ENCODE data around the gene ASGR1.
"Not testable (repeated sequence)": the region's sequence is repeated elsewhere in the genome, so short reads cannot be mapped to it uniquely, and the experiment has no call there.

The ASGR1 gene

DNA sequence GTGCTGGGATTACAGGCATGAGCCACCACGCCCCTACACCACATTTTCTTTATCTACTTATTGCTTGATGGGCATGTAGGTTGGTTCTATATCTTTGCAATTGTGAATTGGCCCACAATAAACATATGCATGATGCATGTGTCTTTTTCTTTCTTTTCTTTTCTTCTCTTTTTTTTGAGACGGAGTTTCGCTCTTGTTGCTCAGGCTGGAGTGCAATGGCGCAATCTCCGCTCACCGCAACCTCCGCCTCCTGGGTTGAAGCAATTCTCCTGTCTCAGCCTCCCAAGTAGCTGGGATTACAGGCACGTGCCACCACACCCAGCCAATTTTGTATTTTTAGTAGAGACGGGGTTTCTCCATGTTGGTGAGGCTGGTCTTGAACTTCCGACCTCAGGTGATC, 20.7 kb downstream of the ASGR1 start:
- not testable (repeated sequence) for DNase-seq (ENCODE audit: low read depth)

- DNase-seq (ENCODE audit: low read depth), result no peak
Measured at GRCh38 chr17:7156342-7156940, 22.7 kb downstream of the ASGR1 start.

DNA sequence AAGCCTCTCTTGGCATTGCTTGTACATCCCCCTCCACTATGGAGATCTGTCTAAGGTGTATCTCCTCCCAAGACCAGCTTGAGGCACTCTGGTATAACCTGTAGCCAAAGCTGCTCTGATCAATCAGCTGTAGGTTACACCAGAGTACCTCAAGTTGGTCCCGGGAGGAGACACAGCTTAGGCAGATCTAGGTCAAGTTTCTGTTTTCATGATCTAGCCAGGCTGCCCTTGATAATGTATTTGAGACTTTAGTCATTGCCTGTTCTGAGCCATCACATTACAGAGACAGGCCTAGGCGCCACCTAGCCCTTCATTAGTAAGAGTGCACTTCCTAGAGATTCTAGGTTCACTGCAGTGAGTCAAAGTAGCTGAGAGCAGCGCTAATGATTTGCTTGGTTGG, 31.4 kb downstream of the ASGR1 start:
- no peak for DNase-seq (ENCODE audit: low read depth)

DNA sequence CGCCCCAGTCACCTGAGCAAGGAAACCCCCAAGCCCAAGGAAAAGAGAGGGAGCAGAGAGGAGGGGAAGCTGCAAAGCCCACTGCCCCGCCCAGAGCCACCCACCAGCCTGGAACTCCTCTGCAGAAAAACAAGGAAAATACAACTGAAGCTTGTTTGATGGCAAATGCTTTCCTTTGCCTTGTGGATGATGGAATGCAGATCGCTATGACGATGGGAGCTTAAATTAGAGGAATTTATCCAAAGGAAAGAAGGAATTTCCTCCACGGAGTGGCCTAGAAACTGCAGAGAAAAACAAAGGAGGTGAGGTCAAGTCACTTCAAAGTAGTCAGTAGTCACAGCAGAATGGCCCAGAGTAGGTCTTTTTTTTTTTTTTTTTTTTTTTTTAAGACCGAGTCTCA, 33.1 kb downstream of the ASGR1 start:
- DNase-seq (ENCODE audit: low read depth), result no peak

DNA sequence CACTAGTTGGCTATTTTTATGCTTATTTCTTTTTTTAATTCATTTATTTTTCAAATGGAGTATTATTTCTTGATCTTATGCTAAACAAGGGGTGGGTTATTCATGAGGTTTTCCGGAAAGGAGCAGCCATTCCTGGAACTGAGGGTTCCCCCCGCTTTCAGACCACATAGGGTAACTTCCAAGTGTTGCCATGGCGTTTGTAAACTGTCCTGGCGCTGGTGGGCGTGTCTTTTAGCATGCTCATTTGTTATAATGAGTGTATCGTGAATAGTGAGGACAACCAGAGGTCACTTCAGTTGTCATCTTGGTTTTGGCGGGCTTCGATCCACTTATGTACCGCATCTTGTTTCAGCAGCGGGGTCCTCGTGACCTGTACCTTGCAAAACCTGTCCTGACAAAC, 35.0 kb downstream of the ASGR1 start:
- DNase-seq (ENCODE audit: low read depth), result no peak

DNA sequence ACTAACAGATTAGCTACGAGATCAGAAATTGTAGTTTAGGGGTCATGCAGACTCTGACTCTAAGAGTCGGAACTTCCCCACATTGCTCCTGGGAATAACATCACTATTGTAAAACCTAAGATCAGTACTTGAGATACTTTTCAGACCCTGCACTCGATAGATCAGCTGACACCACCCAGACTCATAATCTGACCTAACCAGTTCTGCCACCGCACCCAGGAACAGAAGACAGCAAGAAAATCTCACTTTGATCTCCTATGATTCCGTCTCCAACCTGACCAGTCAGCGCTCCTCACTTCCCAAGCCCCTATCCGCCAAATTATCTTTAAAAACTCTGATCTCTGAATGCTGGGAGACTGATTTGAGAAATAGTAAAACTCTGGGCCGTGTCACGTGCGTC, 37.3 kb downstream of the ASGR1 start:
- no peak for DNase-seq (ENCODE audit: low read depth)

GRCh38 chr17:7139400-7139799, 39.8 kb downstream of the ASGR1 start:
- DNase-seq (ENCODE audit: low read depth), result no peak

DNA sequence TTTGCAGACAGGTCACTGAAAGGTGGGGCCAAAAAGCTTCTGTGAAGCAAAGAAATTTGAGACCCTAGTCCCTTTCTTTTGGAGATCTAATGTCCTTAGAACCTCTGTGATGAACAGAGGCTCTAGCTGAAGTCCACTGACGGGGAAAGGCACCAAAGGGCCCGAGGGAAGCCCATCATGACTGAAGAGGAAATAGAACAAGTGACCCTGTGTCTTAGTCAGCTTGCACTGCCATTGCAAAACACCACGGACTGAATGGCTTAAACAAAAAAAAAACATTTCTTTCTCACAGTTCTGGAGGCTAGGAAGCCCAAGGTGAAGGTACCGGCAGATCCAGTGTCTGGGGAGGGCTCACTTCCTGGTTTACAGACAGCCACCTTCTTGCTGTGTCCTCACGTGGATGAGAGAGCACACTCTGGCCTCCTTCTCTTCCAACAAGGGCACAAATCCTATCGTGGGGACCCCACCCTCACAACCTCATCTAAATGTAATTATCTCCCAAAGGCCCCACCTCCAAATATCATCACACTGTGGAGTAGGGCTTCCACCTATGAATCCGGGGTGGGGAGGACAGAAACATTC, 40.3 kb downstream of the ASGR1 start:
- no peak for DNase-seq (ENCODE audit: low read depth)

GRCh38 chr17:7137171-7137943, 41.8 kb downstream of the ASGR1 start:
- DNase-seq (ENCODE audit: low read depth), result no peak

GRCh38 chr17:7136266-7136877, 42.8 kb downstream of the ASGR1 start:
- peak; percentile 31 for DNase-seq (ENCODE audit: low read depth)

GRCh38 chr17:7133916-7134315, 45.3 kb downstream of the ASGR1 start:
- no peak for DNase-seq (ENCODE audit: low read depth)

DNA sequence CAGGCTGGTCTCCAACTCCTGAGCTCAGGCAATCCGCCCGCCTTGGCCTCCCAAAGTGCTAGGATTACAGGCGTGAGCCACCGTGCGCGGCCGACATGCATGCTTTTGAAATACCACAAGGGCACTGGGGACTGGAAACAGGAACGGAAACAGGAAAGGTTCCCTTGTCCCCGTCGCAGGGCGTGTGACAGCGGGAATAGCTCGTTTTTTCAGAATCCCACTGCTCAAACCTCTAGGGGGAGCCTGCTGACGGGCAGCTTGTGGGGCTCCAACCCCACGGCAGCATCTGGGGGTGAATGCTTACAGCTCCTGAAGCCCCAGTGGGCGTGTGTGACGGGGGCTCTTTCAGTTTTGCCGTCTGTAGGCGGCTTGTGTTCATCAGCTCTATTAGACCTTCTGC, 45.7 kb downstream of the ASGR1 start:
- no peak for DNase-seq (ENCODE audit: low read depth)

DNA sequence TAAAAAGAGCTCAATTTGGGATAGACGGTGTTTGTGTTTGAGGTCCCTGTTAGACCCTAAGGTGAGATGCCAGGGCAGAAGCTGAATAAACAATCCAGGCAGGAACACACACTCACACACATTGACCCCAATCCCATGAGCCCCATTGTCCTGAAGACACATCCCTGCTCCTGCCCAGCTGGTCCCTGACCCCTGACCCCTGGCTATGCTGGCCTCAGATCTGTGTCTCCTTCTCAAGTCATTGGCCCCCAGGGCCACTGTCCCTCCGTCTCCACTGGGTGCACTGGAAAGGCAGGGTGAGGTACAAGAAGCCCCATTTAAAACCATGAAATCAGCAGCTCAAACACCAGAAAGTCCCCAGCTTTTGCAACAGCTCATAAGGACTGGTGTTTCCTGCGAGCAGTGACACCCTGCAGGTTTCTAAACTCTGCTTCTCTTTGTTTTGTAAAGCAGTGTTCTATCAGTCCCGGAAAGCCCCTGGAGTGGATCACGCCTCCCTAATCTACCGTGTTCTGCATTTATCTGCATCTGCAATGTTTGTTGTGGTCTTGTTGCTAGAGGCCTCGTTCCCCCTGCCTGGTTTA, 46.6 kb downstream of the ASGR1 start:
- DNase-seq (ENCODE audit: low read depth), result no peak

DNA sequence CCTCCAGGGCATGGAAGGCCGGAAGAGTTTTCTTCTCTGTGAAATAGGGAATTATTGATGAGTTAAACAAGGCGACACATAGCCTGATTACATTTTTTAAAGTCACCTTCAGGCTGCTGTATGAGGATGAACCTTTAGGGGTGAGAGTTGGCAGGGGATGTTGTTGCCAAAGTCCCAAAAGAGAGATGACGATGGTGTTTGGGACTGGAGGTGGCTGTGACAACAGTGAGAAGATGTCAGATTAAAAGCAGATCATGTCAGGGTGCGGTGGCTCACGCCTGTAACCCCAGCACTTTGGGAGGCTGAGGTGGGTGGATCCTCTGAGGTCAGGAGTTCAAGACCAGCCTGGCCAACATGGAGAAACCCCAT, 47.8 kb downstream of the ASGR1 start:
- DNase-seq (ENCODE audit: low read depth), result no peak

DNA sequence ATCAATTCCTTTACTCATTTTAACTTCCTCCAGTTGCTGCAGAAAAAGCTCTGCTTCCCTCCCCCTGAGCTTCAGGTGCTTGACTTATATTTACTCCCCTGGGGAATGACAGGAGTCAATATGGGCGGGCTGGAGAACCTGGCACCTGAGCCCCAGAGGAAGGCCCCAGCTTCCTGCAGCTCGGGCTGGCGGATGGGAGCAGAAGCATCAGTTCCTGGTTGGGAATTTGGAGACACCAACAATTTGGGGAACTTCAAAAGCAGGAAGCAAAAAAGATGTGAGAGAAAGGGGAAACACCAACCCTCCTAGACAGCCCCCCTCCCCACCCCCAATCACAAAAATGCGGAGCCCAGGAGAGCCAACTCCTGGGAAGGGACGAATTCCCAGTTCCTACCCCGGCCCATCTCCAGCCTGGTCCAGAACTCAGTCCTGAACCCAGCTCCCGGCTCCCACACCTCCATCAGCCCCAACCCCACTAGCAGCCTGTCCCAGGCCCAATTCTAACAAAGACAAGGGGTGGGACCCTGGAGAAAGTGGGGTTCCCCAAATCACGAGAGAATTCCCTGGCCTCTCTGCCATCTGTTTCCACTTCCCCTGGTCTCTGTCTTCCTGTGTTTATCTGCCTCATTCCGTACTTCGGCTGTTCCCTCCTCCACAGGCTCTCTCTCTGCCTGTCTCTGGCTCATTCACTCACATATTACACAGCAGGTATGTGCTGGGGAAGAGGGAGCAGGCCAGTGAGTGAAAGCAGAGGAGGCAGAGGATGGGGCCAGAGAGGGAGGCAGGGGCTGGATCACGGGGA, 48.3 kb downstream of the ASGR1 start:
- DNase-seq (ENCODE audit: low read depth), result no peak

- no peak for DNase-seq (ENCODE audit: low read depth)
Measured at GRCh38 chr17:7129311-7129710, 49.9 kb downstream of the ASGR1 start.

DNA sequence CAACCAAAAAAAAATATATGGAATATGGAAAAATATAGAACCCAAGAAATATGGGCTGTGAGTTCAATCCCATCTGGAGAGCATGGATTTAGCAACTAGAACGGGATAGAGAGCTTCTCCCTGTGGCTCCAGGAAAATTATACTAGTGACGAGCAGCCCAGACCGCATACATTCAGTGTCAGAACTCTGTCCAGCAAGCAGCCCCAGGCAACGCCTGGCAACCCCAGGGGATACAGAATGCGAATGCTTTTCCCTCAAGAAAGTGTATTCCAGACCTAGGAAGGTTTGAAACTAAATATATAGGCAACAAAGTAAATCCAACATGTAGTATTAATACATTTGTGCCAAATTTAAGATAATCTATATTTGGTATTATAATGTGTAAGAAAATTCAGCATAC, 51.0 kb downstream of the ASGR1 start:
- no peak for DNase-seq (ENCODE audit: low read depth)

- DNase-seq (ENCODE audit: low read depth), result not testable (repeated sequence)
Measured at GRCh38 chr17:7127501-7127900, 51.7 kb downstream of the ASGR1 start.

DNA sequence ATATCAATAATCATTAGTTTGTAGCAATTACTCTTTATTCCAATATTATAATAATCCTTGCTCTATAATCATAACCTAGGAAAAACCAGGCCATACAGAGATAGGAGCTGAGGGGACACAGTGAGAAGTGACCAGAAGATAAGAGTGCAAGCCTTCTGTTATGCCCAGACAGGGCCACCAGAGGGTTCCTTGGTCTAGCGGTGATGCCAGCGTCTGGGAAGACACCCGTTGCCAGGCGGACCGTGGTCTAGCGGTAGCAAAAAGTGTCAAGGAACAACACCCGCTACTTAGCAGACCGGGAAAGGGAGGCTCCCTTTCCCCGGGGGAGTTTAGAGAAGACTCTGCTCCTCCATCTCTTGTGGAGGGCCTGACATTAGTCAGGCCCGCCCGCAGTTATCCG, 52.8 kb downstream of the ASGR1 start:
- DNase-seq (ENCODE audit: low read depth), result not testable (repeated sequence)

DNA sequence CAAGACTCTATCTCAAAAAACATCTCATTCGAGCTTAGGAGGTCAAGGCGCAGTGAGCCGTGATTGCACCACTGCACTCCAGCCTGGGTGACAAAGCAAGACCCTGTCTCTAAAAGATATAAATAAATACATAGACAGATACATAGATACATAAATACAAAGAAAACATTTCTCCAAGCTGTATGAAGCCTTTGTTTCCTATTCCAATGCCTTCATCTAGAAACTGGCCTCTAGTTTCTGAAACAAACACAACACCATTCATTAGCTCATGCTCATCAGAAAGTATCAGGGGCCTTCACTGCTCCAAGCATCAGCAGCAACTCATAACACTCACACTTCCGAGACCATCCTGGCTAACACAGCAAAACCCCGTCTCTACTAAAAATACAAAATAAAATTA, 54.2 kb downstream of the ASGR1 start:
- DNase-seq (ENCODE audit: low read depth), result no peak

DNA sequence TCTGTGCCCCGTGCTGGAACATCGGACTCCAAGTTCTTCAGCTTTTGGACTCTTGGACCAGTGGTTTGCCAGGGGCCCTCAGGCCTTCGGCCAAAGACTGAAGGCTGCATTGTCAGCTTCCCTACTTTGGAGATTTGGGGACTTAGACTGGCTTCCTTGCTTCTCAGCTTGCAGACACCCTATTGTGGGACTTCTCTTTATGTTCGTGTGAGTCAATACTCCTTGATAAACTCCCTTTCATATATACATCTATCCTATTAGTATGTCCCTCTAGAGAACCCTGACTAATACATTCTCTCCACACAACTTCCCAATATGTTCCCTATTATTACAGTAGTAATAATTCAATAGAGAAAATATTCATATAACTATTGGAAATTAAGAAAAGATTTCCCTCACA, 55.3 kb downstream of the ASGR1 start:
- DNase-seq (ENCODE audit: low read depth), result no peak

Data from HS-5 (cell line).